IMR-90 (cell line): ENCODE data around the gene TTC39A. TPM values are rescaled to one million over a fixed set of nuclear protein-coding genes. Genes with fewer than 3 reads are reported as not detected.

Experiments
- polyA plus RNA-seq, 3 experiments: library from polyadenylated mRNA; depleted of rRNA; stranded (reverse); fragments of >200 nt; gene quantifications; 2 replicates each; pipeline ENCODE4 v1.2.3, GENCODE V29; 2012; ENCODE audit warnings: low replicate concordance in 1 of 3
- total RNA-seq: library from RNA; depleted of rRNA; stranded (reverse); fragments of >200 nt; gene quantifications from 2 replicates; pipeline ENCODE4 v1.2.3, GENCODE V29; 2012; rRNA removed

Gene TTC39A
- total and polyA plus RNA-seq, 2 of the 4 experiments (the other 2 are of a cell fraction) = 0.62 to 0.72 TPM

Other genes starting within 250 kb of the TTC39A start
- gene C1orf185, start 228.3 kb downstream of the TTC39A start, total RNA-seq = not detected in 2 replicates
- gene C1orf185, start 228.3 kb downstream of the TTC39A start, polyA plus RNA-seq (2012; rRNA removed) = not detected in 2 replicates
- gene RNF11, start 94.3 kb downstream of the TTC39A start, total RNA-seq = 63.3 and 119 TPM in 2 replicates
- gene RNF11, start 94.3 kb downstream of the TTC39A start, polyA plus RNA-seq (2012; rRNA removed) = 46.0 and 64.1 TPM in 2 replicates
- 38.0 and 47.5 TPM in 2 replicates for gene EPS15, start 188.7 kb upstream of the TTC39A start, total RNA-seq
- 13.4 and 17.6 TPM in 2 replicates for gene EPS15, start 188.7 kb upstream of the TTC39A start, polyA plus RNA-seq (2012; rRNA removed)